Pancreas (tissue), 10 donors: ENCODE data around the gene TMEM131L. TPM values are rescaled to one million over a fixed set of nuclear protein-coding genes. Genes with fewer than 3 reads are reported as not detected.

ENCODE experiments used
- ATAC-seq, 4 donors: fragments of 200-7000 bp; cut with Tn5 transposase; one replicate each; pipeline versions ENCODE4 v1.8.0 to v1.9.1; 2020; ENCODE audit warnings: mild to moderate bottlenecking in 4 of 4, moderate library complexity in 4 of 4
- DNase-seq, 6 donors: peaks; one replicate each; pipeline ENCODE4 v3.0.0-alpha.2; 2020
- FAIRE-seq: peaks from 2 replicates; lab custom pipeline; 2012; peaks lifted over from hg19 to GRCh38; lab: Jason Lieb, UNC
- H3K27ac ChIP-seq, 4 donors: fragments of 200-600 bp; sonication (generic); 1 replicate in 3 of 4; 2 replicates in 1 of 4; pipeline versions ENCODE4 v1.5.0 to v1.8.0; 2020
- H3K27me3 ChIP-seq, 4 donors: fragments of 200-600 bp; one replicate each; pipeline ENCODE4 v1.8.0; 2021
- H3K36me3 ChIP-seq, 3 donors: fragments of 200-600 bp; sonication (generic) in 1 of 3; one replicate each; pipeline versions ENCODE4 v1.5.0 to v1.8.0; 2020 to 2021
- H3K4me1 ChIP-seq, 3 donors: fragments of 200-600 bp; one replicate each; pipeline ENCODE4 v1.8.0; 2021
- H3K4me3 ChIP-seq, 4 donors: fragments of 200-600 bp; sonication (generic) in 2 of 4; one replicate each; pipeline versions ENCODE4 v1.5.0 to v1.8.0; 2020 to 2021
- H3K9me3 ChIP-seq, 4 donors: fragments of 200-600 bp; one replicate each; pipeline ENCODE4 v1.8.0; 2021
- CTCF ChIP-seq, 4 donors: fragments of 200-600 bp; sonication (generic) in 3 of 4; IDR thresholded peaks; one replicate each; pipeline versions ENCODE4 v1.5.0 to v1.8.0; 2021; ENCODE audit warnings: antibody characterized with exemption in 4 of 4
- WGBS, 2 donors: extraction: QIAGEN DNeasy Blood & Tissue Kit; methylation state at CpG; one replicate each; pipeline ENCODE4 v1.1.7; 2013; 5-methylcytosine and 5-hydroxymethylcytosine counted together
- intact Hi-C, 3 donors: fragments of 100-400 bp; cut with DNase I; formaldehyde crosslinking; loops; one replicate each; pipeline versions ENCODE4 v1.11.1 to v1.14.2; 2022
- polyA plus RNA-seq, 2 donors: library from polyadenylated mRNA; stranded (reverse); fragments of 200-250 nt; gene quantifications; one replicate each; pipeline ENCODE4 v1.2.3, GENCODE V29; 2013
- total RNA-seq, 6 donors: library from RNA; stranded (reverse); fragmentation: NEBNext Ultra II Directional in 4 of 6; extraction: Animal tissue kit (Norgen Biotek cat#: 25700) in 4 of 6; gene quantifications; one replicate each; pipeline versions ENCODE4 v1.2.1 to v1.2.4, GENCODE V29; 2021 to 2023
- donor health status: healthy with polysubstance abuse.
- donor health status: DM: no; HTN: no; CAD: no; lungs with moderate emphysema.
- donor health status: DM: no; HTN: no; CAD: no.
- donor health status: control.
- donor health status: control.
- donor health status: Bipolar disorder and iron deficiency.
- donor health status: DM: yes; HTN: yes; CAD: no.
- donor health status: DM: no; HTN: no; CAD: no.
- donor health status: DM: no; HTN: no; CAD: no.
- donor health status: DM: yes; HTN: yes; CAD: no.

The TMEM131L gene
- total and polyA plus RNA-seq, 8 donors = 9.4 to 29.5 (median 20.1) TPM

GRCh38 chr4:153510252-153511001 lies 44.3 kb downstream of the TMEM131L start:
- no peak for TF ChIP-seq CTCF (IDR thresholded peaks at IDR 0.05)

DNA sequence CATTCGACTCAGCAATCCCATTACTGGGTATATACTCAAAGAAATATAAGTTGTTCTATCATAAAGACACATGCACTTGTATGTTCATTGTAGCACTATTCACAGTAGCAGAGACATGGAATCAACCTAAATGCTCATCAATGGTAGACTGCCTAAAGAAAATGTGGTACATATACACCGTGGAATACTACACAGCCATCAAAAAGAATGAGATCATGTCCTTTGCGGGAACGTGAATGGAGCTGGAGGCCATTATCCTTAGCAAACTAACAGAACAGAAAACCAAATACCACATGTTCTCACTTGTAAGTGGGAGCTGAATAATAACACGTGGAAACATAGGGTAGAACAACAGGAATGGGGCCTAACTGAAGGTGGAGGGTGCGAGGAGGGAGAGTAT lies 44.9 kb downstream of the TMEM131L start:
- H3K4me3 ChIP-seq = no peak overlapping the region
- no peaks in the 10 kb centered on the region for H3K36me3 ChIP-seq
- no peaks in the 10 kb centered on the region for H3K9me3 ChIP-seq
- H3K27me3 ChIP-seq = no peaks in the 10 kb centered on the region
- no peak for TF ChIP-seq CTCF (IDR thresholded peaks at IDR 0.05)
- H3K27ac ChIP-seq = no peak overlapping the region
- FAIRE-seq = no peak
- no peak for ATAC-seq
- H3K4me1 ChIP-seq = peaks cover 15 to 59% (median 29%) of the 10 kb centered on the region in 3 donors
- intact Hi-C loops = no loop called here
- DNase-seq = no peak
- 97 to 98% methylated on average over 6 of the region's 6 CpGs for WGBS, 2 donors

More at GRCh38 chr4:153510252-153511001, 44.3 kb downstream of the TMEM131L start:
- WGBS, 2 donors = 60 to 61% methylated on average over 7 of the region's 7 CpGs
- no peak for FAIRE-seq
- H3K4me1 ChIP-seq = peaks cover 15 to 54% (median 26%) of the 10 kb centered on the region in 3 donors
- no peaks in the 10 kb centered on the region for H3K36me3 ChIP-seq
- ATAC-seq = no peak
- DNase-seq = no peak
- no peaks in the 10 kb centered on the region for H3K27me3 ChIP-seq
- H3K4me3 ChIP-seq = no peak overlapping the region
- no peaks in the 10 kb centered on the region for H3K9me3 ChIP-seq
- intact Hi-C loops = no loop called here
- H3K27ac ChIP-seq = no peak overlapping the region

DNA sequence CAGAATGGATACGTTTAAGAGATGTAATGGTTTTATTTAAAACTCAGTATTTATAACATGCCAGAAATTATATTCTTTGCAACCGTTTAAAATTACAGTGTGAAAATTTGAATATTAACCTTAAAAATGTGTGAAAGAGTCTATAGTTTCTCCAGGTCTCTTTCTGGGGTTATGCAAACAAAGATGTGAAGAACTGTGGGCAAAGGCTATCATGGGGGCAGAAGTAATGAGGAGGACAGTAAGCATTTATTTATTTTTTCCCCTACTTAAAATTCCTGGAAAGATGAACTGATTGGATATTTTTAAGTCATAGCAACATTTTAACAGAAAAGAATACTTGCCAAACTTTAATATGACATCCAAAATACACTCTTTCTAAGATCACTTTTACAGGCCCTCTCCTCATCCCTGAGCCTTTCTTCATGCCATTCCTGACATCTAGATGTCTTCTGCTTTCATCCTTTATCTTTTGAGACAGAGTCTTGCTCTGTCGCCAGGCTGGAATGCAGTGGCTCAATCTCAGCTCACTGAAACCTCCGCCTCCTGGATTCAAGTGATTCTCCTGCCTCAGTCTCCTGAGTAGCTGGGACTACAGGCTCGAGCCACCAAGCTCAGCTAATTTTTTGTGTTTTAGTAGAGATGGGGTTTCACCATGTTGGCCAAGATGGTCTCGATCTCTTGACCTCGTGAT lies 46.1 kb downstream of the TMEM131L start:
- WGBS, 2 donors = 66 to 77% methylated on average over 7 of the region's 7 CpGs
- no peak for ATAC-seq
- no peak for DNase-seq
- H3K27me3 ChIP-seq = no peaks in the 10 kb centered on the region
- no peak for TF ChIP-seq CTCF (IDR thresholded peaks at IDR 0.05)
- no peak overlapping the region for H3K4me3 ChIP-seq
- intact Hi-C loops = no loop called here
- H3K4me1 ChIP-seq = peaks cover 18 to 57% (median 41%) of the 10 kb centered on the region in 3 donors
- no peaks in the 10 kb centered on the region for H3K9me3 ChIP-seq
- no peaks in the 10 kb centered on the region for H3K36me3 ChIP-seq
- FAIRE-seq = no peak
- H3K27ac ChIP-seq = no peak overlapping the region

DNA sequence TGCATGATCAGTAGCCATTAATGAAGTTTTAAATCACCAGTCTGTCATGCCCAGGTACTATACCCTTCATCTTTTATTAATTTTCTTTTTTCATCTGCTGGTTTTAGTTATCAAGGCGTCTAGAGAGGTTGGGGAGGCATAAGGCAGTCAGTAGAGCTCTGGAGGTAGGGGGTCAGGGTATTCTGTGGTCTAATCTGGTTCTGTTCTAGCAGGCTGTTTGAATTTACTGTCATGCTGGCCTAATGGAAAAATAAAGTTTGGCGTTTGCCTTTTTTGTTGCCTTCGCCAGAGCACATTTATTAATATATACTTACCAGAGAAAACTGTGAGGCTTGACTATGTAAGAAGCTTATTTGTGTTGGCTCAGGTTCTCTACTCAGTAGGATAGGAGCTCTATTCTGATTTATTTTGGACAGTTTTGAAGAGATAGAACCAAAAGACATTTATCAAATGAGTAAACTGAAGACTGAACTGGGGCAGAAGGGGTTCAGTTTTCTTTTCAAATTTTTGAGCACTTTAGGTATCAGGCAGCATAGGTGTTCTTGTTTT lies 46.9 kb downstream of the TMEM131L start:
- 42 to 43% methylated on average over 3 of the region's 3 CpGs for WGBS, 2 donors
- peaks cover 23 to 59% (median 48%) of the 10 kb centered on the region in 3 donors for H3K4me1 ChIP-seq
- no peaks in the 10 kb centered on the region for H3K36me3 ChIP-seq
- no peaks in the 10 kb centered on the region for H3K9me3 ChIP-seq
- no peak for TF ChIP-seq CTCF (IDR thresholded peaks at IDR 0.05)
- intact Hi-C loops = no loop called here
- no peaks in the 10 kb centered on the region for H3K27me3 ChIP-seq
- FAIRE-seq = no peak
- peak overlapping the region in 2 of 4 donors; percentile 5 to 64 for H3K27ac ChIP-seq
- no peak overlapping the region for H3K4me3 ChIP-seq
- peak in 2 of 4 donors; percentile 5 to 28 for ATAC-seq
- DNase-seq = no peak
